GM18870 (cell line): ENCODE measurements around the gene GTF3C4.

Experiments
- ATAC-seq: cut with Tn5 transposase; IDR thresholded peaks from one replicate; pipeline ENCODE4 v1.9.1; 2021; ENCODE audit warnings: moderate library complexity; ENCODE audit not compliant: unreplicated experiment

Gene GTF3C4

GRCh38 chr9:132647806-132648205, 22.5 kb upstream of the GTF3C4 start:
- no peak for ATAC-seq

GRCh38 chr9:132648283-132648682, 22.0 kb upstream of the GTF3C4 start:
- ATAC-seq = no peak

GRCh38 chr9:132648685-132649084, 21.6 kb upstream of the GTF3C4 start:
- no peak for ATAC-seq

- ATAC-seq = no peak
Observed at GRCh38 chr9:132651259-132651658, 19.0 kb upstream of the GTF3C4 start.

- ATAC-seq = no peak
Observed at GRCh38 chr9:132656299-132656698, 14.0 kb upstream of the GTF3C4 start.

- ATAC-seq = no peak
Observed at GRCh38 chr9:132662152-132662945, 7.9 kb upstream of the GTF3C4 start.

GRCh38 chr9:132663117-132663516, 7.1 kb upstream of the GTF3C4 start:
- no peak for ATAC-seq

GRCh38 chr9:132663851-132664250, 6.4 kb upstream of the GTF3C4 start:
- ATAC-seq = no peak

- no peak for ATAC-seq
Observed at GRCh38 chr9:132669319-132669697, 956 bp upstream of the GTF3C4 start.

- no peak for ATAC-seq
Observed at GRCh38 chr9:132669698-132670456, 387 bp upstream of the GTF3C4 start, which contains the start of gene DDX31. TSS of gene DDX31 (minus strand) at chr9:132669983. CDS start at chr9:132669934, 49 bp downstream.

- ATAC-seq = no peak
Observed at GRCh38 chr9:132671620-132672412, 1.6 kb downstream of the GTF3C4 start.

GRCh38 chr9:132672413-132672690, 2.1 kb downstream of the GTF3C4 start:
- ATAC-seq = no peak

GRCh38 chr9:132673355-132673754, 3.1 kb downstream of the GTF3C4 start:
- ATAC-seq = no peak

GRCh38 chr9:132674485-132674884, 4.2 kb downstream of the GTF3C4 start:
- no peak for ATAC-seq

- no peak for ATAC-seq
Observed at GRCh38 chr9:132677976-132678375, 7.7 kb downstream of the GTF3C4 start.

- no peak for ATAC-seq
Observed at GRCh38 chr9:132679946-132680625, 9.8 kb downstream of the GTF3C4 start.

- ATAC-seq = no peak
Observed at GRCh38 chr9:132681561-132681960, 11.3 kb downstream of the GTF3C4 start.

GRCh38 chr9:132683873-132684272, 13.6 kb downstream of the GTF3C4 start:
- ATAC-seq = no peak

GRCh38 chr9:132690696-132691095, 20.4 kb downstream of the GTF3C4 start:
- ATAC-seq = no peak

GRCh38 chr9:132694144-132694543, 23.9 kb downstream of the GTF3C4 start:
- no peak for ATAC-seq

GRCh38 chr9:132697230-132697629, 27.0 kb downstream of the GTF3C4 start:
- ATAC-seq = no peak
